ENCODE data around the gene EMP2. TPM values are rescaled to one million over a fixed set of nuclear protein-coding genes. Genes with fewer than 3 reads are reported as not detected.

EMP2 gene
- total and polyA plus RNA-seq, 2 experiments from 2014 or later = 29.1 to 93.4 TPM

- no peaks in the 10 kb centered on the region for H3K27me3 ChIP-seq
- WGBS (ENCODE audit: low lambda C conversion rate, missing lambda C conversion rate) = 88% methylated on average over 3 of the region's 3 CpGs
- no peak overlapping the region for H2AFZ ChIP-seq
- no peak for DNase-seq (ENCODE audit: low spot score)
- no peak overlapping the region for H3K4me2 ChIP-seq
- H3K9me3 ChIP-seq (ENCODE audit: low read depth) = no peaks in the 10 kb centered on the region
- H3K27ac ChIP-seq = no peak overlapping the region
- no peaks in the 10 kb centered on the region for H4K20me1 ChIP-seq (ENCODE audit: insufficient read depth, poor library complexity, severe bottlenecking)
- no peaks in the 10 kb centered on the region for H3K36me3 ChIP-seq (replicated peaks; ENCODE audit: insufficient read depth, low read depth)
- H3K9me2 ChIP-seq (replicated peaks; ENCODE audit: insufficient read depth) = no peaks in the 10 kb centered on the region
- no peak overlapping the region for H3K4me3 ChIP-seq
- H3K4me1 ChIP-seq (ENCODE audit: insufficient read depth) = peaks cover 7% of the 10 kb centered on the region
- H3K79me2 ChIP-seq = no peaks in the 10 kb centered on the region
- no peak for TF ChIP-seq EZH2phosphoT487 (IDR thresholded peaks at IDR 0.05; ENCODE audit: low read depth, severe bottlenecking, unreplicated experiment)
- no peak for TF ChIP-seq CTCF (IDR thresholded peaks at IDR 0.05; ENCODE audit: poor library complexity)
- no peak for TF ChIP-seq EZH2 (IDR thresholded peaks at IDR 0.05; ENCODE audit: borderline replicate concordance)
Observed at GRCh38 chr16:10607157-10607556, 26.8 kb upstream of the EMP2 start.

GRCh38 chr16:10606607-10607006, 26.2 kb upstream of the EMP2 start:
- H3K36me3 ChIP-seq (replicated peaks; ENCODE audit: insufficient read depth, low read depth) = no peaks in the 10 kb centered on the region
- H3K79me2 ChIP-seq = no peaks in the 10 kb centered on the region
- no peaks in the 10 kb centered on the region for H3K9me2 ChIP-seq (replicated peaks; ENCODE audit: insufficient read depth)
- no peak for DNase-seq (ENCODE audit: low spot score)
- no peak overlapping the region for H3K27ac ChIP-seq
- TF ChIP-seq EZH2 (IDR thresholded peaks at IDR 0.05; ENCODE audit: borderline replicate concordance) = no peak
- no peak for TF ChIP-seq EZH2phosphoT487 (IDR thresholded peaks at IDR 0.05; ENCODE audit: low read depth, severe bottlenecking, unreplicated experiment)
- H3K27me3 ChIP-seq = no peaks in the 10 kb centered on the region
- no peaks in the 10 kb centered on the region for H4K20me1 ChIP-seq (ENCODE audit: insufficient read depth, poor library complexity, severe bottlenecking)
- H2AFZ ChIP-seq = no peak overlapping the region
- 69% methylated on average over 6 of the region's 6 CpGs for WGBS (ENCODE audit: low lambda C conversion rate, missing lambda C conversion rate)
- no peak overlapping the region for H3K4me3 ChIP-seq
- H3K9me3 ChIP-seq (ENCODE audit: low read depth) = no peaks in the 10 kb centered on the region
- no peak overlapping the region for H3K4me2 ChIP-seq
- peaks cover 9% of the 10 kb centered on the region for H3K4me1 ChIP-seq (ENCODE audit: insufficient read depth)

GRCh38 chr16:10605636-10606035, 25.2 kb upstream of the EMP2 start:
- Histone ChIP-seq H3K4me2 (no peak overlapping the region), H3K9me3 (ENCODE audit: low read depth) (no peaks in the 10 kb centered on the region), H3K9me2 (replicated peaks; ENCODE audit: insufficient read depth) (no peaks in the 10 kb centered on the region), H3K79me2 (no peaks in the 10 kb centered on the region), H3K4me3 (no peak overlapping the region), H3K4me1 (ENCODE audit: insufficient read depth) (peaks cover 15% of the 10 kb centered on the region), H3K27ac (no peak overlapping the region), H4K20me1 (ENCODE audit: insufficient read depth, poor library complexity, severe bottlenecking) (no peaks in the 10 kb centered on the region), H2AFZ (no peak overlapping the region), H3K27me3 (no peaks in the 10 kb centered on the region), H3K36me3 (replicated peaks; ENCODE audit: insufficient read depth, low read depth) (no peaks in the 10 kb centered on the region)
- no peak for DNase-seq (ENCODE audit: low spot score)
- WGBS (ENCODE audit: low lambda C conversion rate, missing lambda C conversion rate) = 89% methylated on average over 3 of the region's 3 CpGs
- no peak for TF ChIP-seq EZH2phosphoT487 (IDR thresholded peaks at IDR 0.05; ENCODE audit: low read depth, severe bottlenecking, unreplicated experiment)
- TF ChIP-seq EZH2 (IDR thresholded peaks at IDR 0.05; ENCODE audit: borderline replicate concordance) = no peak
- no peak for TF ChIP-seq CTCF (IDR thresholded peaks at IDR 0.05; ENCODE audit: poor library complexity)

GRCh38 chr16:10601444-10602408, 21.3 kb upstream of the EMP2 start:
- DNase-seq (ENCODE audit: low spot score) = no peak
- Histone ChIP-seq H3K36me3 (replicated peaks; ENCODE audit: insufficient read depth, low read depth) (no peaks in the 10 kb centered on the region), H3K79me2 (no peaks in the 10 kb centered on the region), H3K4me1 (ENCODE audit: insufficient read depth) (peaks cover 8% of the 10 kb centered on the region), H3K27ac (peak overlapping the region; percentile 55), H3K27me3 (no peaks in the 10 kb centered on the region), H3K4me2 (no peak overlapping the region), H2AFZ (no peak overlapping the region), H3K9me2 (replicated peaks; ENCODE audit: insufficient read depth) (no peaks in the 10 kb centered on the region), H3K9me3 (ENCODE audit: low read depth) (no peaks in the 10 kb centered on the region), H4K20me1 (ENCODE audit: insufficient read depth, poor library complexity, severe bottlenecking) (no peaks in the 10 kb centered on the region), H3K4me3 (no peak overlapping the region)
- 43% methylated on average over 13 of the region's 13 CpGs for WGBS (ENCODE audit: low lambda C conversion rate, missing lambda C conversion rate)
- TF ChIP-seq EZH2 (IDR thresholded peaks at IDR 0.05; ENCODE audit: borderline replicate concordance) (no peak), EZH2phosphoT487 (IDR thresholded peaks at IDR 0.05; ENCODE audit: low read depth, severe bottlenecking, unreplicated experiment) (no peak), CTCF (IDR thresholded peaks at IDR 0.05; ENCODE audit: poor library complexity) (no peak)
